DMS53 treated with DMSO at 0.1 percent for 48 hours (cell line): ENCODE data around the gene PHTF2.
"Not testable (repeated sequence)": the region's sequence is repeated elsewhere in the genome, so short reads cannot be mapped to it uniquely, and the experiment has no call there.

Experiments
- DNase-seq: peaks from one replicate; lab custom pipeline; 2025; ENCODE audit not compliant: unreplicated experiment; lab: John Stamatoyannopoulos, UW

PHTF2 gene

DNA sequence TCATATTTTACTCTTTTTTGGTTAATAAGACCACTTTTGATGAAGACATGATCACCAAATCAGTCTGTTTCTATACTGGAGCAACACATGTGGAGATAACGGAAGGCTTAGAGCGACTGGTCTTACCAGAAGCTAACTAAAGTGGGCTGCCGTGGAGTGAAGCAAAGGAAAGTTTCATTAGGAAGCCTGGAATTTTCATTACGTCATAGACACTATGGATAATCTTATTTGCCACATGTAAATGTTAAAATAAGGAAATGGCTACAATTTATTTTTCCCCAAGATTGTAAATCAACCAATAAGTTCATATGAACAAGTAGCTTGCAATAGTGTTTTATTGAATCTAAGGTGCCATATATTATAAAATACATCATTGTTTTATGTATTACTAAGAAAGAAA lies 185.4 kb downstream of the PHTF2 start:
- DNase-seq = no peak

DNA sequence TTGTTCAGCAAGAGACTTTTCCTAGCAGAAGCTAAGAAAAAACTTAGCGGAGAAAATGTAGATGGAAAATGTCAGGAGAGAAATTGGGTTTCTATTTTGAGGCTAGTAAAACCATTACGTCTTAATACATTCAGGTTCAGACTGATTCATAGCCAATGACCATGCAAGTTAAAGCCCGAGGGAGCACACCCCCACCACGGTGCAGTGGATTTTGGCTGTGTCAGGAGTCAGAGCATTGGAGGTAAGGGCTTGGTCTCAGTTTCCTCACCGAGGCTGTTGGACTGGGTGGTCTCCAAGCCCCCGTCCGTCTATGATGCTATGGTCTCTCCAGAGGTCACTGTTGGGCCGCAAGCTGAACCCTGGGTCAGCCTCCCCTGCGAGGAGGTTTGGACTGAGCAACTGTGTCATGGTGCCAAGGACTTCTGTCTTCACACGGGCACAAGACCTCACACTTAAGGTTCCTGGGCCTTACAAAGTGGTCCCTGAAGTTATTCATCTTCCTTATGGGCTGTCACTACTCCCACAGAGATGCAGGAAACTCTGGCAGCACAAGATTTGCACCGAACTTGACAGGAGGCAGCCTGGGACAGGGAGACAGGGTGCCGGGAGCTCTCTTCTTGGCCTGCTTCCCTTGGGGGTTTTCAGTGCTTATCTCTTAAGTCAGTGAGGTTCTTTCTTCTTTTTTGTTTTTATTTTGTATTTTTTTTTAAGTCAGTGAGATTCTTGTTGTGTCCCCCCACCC lies 186.8 kb downstream of the PHTF2 start:
- no peak for DNase-seq

DNA sequence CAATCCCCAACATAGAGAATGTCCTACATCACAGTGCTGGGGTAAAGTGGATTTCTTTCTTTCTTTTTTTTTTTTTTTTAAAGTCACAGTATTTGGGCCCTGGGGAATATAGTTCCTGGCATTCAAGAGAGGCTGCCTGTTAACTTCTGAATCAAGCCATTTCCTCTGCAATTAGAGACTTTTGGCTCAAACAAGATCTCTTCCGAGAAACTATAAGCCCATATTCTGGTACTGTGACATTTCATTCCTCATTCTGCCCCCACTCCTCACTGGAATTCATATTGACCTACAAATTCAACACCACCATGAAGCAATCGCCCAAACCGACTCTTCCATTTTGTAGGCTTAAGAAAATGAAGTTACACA lies 187.4 kb downstream of the PHTF2 start:
- no peak for DNase-seq

- peak; percentile 9 for DNase-seq
These were observed 191.5 kb downstream of the PHTF2 start for GRCh38 chr7:77989981-77990566.

DNA sequence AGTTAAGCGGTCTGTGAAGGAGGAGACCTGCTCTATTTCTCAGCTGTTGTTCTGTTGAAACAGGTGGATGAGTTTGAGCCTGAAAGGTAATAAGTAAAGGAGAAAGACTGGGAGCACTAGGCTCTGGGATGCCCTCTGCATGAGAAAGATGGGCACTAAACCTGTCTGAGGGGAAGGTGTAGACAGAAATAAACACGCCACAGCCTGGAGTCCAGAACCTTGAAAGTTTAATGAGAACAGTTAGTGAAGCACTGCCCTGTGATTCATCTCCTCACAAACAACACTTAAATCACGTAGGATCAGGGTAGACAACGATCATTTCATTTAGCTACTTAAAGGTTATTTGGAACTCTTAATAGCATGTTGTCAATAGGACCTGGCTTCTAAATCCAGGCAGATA lies 193.1 kb downstream of the PHTF2 start:
- peak; percentile 22 for DNase-seq

GRCh38 chr7:77993838-77994237 lies 195.3 kb downstream of the PHTF2 start:
- DNase-seq = no peak

DNA sequence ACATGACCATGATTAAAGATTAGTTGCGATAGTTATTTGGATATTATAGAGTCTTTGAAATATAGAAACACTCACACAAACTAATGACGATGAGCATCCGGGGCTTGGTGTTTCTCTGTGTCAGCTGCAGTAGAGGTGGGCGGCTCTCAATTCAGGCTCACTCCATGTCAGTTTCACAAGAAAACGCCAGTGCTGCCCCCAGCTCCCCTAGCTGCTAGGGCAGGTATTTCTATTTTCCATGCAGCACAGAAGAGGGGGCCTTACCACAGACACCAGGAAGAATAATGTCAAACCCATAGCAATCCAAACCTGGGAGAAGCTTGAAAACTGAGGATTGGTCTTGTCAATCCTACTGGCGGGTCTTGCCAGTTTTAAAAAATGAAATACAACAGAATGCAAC lies 197.1 kb downstream of the PHTF2 start:
- no peak for DNase-seq

- not testable (repeated sequence) for DNase-seq
These were observed 200.6 kb downstream of the PHTF2 start for GRCh38 chr7:77999168-77999567.

DNA sequence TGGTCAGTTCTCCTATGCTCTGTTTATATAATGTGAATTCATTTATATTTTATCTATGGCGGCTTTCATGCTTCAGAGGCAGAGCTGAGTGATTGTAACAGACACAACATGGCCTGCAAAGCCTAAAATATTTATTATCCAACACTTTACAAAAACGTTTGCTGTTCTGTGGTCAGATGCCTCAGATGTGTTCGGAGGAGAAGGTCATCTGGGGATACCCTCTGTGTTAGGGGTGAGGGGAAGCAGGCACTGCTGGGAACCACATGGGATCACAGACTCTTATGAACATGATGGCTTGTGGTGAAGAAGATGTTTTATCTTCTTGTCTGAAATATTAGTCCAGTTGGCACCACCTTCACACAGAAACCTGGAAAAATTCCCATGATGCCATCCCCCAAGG lies 203.4 kb downstream of the PHTF2 start:
- no peak for DNase-seq

DNA sequence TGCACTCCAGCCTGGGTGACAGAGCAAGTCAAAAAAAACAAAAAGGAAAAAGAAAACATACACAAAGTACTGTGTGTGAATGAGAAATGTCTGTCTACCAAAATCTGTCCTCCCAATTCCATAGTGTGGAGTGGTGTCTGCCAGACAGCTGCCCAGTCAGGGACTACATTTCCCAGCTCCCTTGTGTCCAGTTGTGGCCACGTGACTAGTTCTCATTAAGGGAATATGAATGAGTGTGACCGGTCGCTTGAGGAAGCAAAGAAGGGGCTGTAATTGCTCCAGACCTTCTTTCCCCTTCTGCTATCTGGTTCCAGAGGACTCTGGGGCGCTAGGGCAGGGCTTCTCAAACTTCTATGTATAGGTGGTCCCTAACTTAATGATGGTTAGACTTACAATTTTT lies 204.1 kb downstream of the PHTF2 start:
- DNase-seq = no peak

- DNase-seq = no peak
These were observed 207.6 kb downstream of the PHTF2 start for GRCh38 chr7:78006063-78006755.
